HEK293T (cell line): ENCODE measurements around the gene STARD8.

ENCODE experiments used
- ELF4 ChIP-seq: fragments of 450-650 bp; IDR thresholded peaks from 2 replicates; pipeline ENCODE4 v1.6.1; 2017; ENCODE audit warnings: antibody characterized with exemption
- HDGF ChIP-seq: fragments of 450-650 bp; IDR thresholded peaks from 2 replicates; pipeline ENCODE4 v1.6.1; 2017; ENCODE audit warnings: antibody characterized with exemption, borderline replicate concordance
- SP1 ChIP-seq: fragments of 450-650 bp; IDR thresholded peaks from 2 replicates; pipeline ENCODE4 v1.6.1; 2017
- TARDBP ChIP-seq: fragments of 450-650 bp; IDR thresholded peaks from 2 replicates; pipeline ENCODE4 v1.6.1; 2016

GRCh38 chrX:68672581-68673318 is 25.3 kb downstream of the STARD8 start:
- TF ChIP-seq TARDBP (no peak), ELF4 (no peak), HDGF (no peak), SP1 (no peak)
